Endothelial cell of umbilical vein (primary cell): ENCODE results near the gene KCNMB2. TPM values are rescaled to one million over a fixed set of nuclear protein-coding genes. Genes with fewer than 3 reads are reported as not detected.

Experiments used
- BruUV-seq: library from RNA; stranded (reverse); fragments of 400-500 nt; replicated peaks from 2 replicates; lab custom pipeline; 2021; lab: Mats Ljungman, UMichigan
- CTCF ChIA-PET: fragments of 300-600, 350-600 bp; sonication (Branson Sonifier 250); formaldehyde crosslinking; loops from one replicate; lab custom pipeline; 2021; ENCODE audit warnings: antibody characterized with exemption, inconsistent platforms; lab: Charles Lee
- POLR2A ChIA-PET: fragments of 300-600, 350-600 bp; sonication (Branson Sonifier 250); formaldehyde crosslinking; loops from one replicate; lab custom pipeline; 2021; ENCODE audit warnings: antibody characterized with exemption, inconsistent platforms; lab: Charles Lee
- DNase-seq: peaks from one replicate; pipeline ENCODE4 v3.0.0-alpha.2; 2011; ENCODE audit warnings: low read depth, low spot score
- FAIRE-seq: peaks from 2 replicates; lab custom pipeline; 2011; peaks lifted over from hg19 to GRCh38; lab: Jason Lieb, UNC
- H2AFZ ChIP-seq: 2 replicates; pipeline ENCODE4 v1.6.0; 2012; ENCODE audit warnings: low read depth, low read length, control low read depth, inconsistent platforms
- H3K27ac ChIP-seq: 2 replicates; pipeline ENCODE4 v1.5.1; 2011; ENCODE audit warnings: low read depth, mild to moderate bottlenecking, control low read depth, low read length, moderate library complexity; ENCODE audit not compliant: insufficient read depth
- H3K27me3 ChIP-seq, 2 experiments: 2 replicates each; pipeline versions ENCODE4 v1.6.0 to v1.6.1; 2011; ENCODE audit warnings: low read length in 2 of 2, mixed read lengths in 1 of 2; ENCODE audit not compliant: control insufficient read depth in 2 of 2, insufficient read depth in 2 of 2
- H3K36me3 ChIP-seq, 2 experiments: 2 replicates in 1 of 2; 3 replicates in 1 of 2; pipeline ENCODE4 v1.5.1; 2011; ENCODE audit warnings: low read length in 2 of 2, mild to moderate bottlenecking in 1 of 2, moderate library complexity in 1 of 2; ENCODE audit not compliant: control insufficient read depth in 2 of 2, insufficient read depth in 2 of 2; ENCODE audit errors: extremely low read depth in 1 of 2
- H3K4me1 ChIP-seq: 3 replicates; pipeline ENCODE4 v1.5.1; 2011; ENCODE audit warnings: mild to moderate bottlenecking, low read length; ENCODE audit not compliant: control insufficient read depth, insufficient read depth; ENCODE audit errors: extremely low read depth
- H3K4me2 ChIP-seq: 2 replicates; pipeline ENCODE4 v1.6.1; 2011; ENCODE audit warnings: low read length, control low read depth, mixed read lengths; ENCODE audit not compliant: insufficient read depth
- H3K4me3 ChIP-seq, 3 experiments: fragments of 200-600 bp in 1 of 3; sonication (generic), shearing (Covaris generic) in 1 of 3; replicated peaks in 1 of 3; 2 replicates each; pipeline ENCODE4 v1.5.1; 2011 to 2016; ENCODE audit warnings: control low read depth in 3 of 3, low read length in 3 of 3, mild to moderate bottlenecking in 2 of 3, inconsistent platforms in 1 of 3, low read depth in 1 of 3, moderate library complexity in 1 of 3; ENCODE audit not compliant: insufficient read depth in 1 of 3
- H3K79me2 ChIP-seq: 2 replicates; pipeline ENCODE4 v1.6.0; 2012; ENCODE audit warnings: low read length, inconsistent platforms; ENCODE audit not compliant: control insufficient read depth, insufficient read depth
- H3K9ac ChIP-seq: replicated peaks from 2 replicates; pipeline ENCODE3; 2011; ENCODE audit warnings: low read length, control low read depth; ENCODE audit not compliant: insufficient read depth; ENCODE audit errors: extremely low read depth
- H3K9me1 ChIP-seq: replicated peaks from 3 replicates; pipeline ENCODE4 v1.6.0; 2011; ENCODE audit warnings: mild to moderate bottlenecking, low read length; ENCODE audit not compliant: control insufficient read depth, insufficient read depth; ENCODE audit errors: extremely low read depth
- H3K9me3 ChIP-seq: replicated peaks from 2 replicates; pipeline ENCODE4 v1.5.1; 2012; ENCODE audit warnings: low read length, inconsistent platforms; ENCODE audit not compliant: control insufficient read depth, insufficient read depth
- H4K20me1 ChIP-seq: replicated peaks from 2 replicates; pipeline ENCODE3; 2011; ENCODE audit warnings: mild to moderate bottlenecking, low read length; ENCODE audit not compliant: control insufficient read depth, insufficient read depth; ENCODE audit errors: extremely low read depth
- CTCF ChIP-seq, 2 donors: IDR thresholded peaks; 1 replicate in 1 of 2; 2 replicates in 1 of 2; pipeline ENCODE4 v1.5.1; 2011; ENCODE audit warnings: low read length in 2 of 2, mild to moderate bottlenecking in 2 of 2, moderate library complexity in 2 of 2, control low read depth in 1 of 2, inconsistent platforms in 1 of 2, low read depth in 1 of 2; ENCODE audit not compliant: insufficient read depth in 1 of 2; ENCODE audit errors: extremely low read depth in 1 of 2
- EZH2 ChIP-seq: IDR thresholded peaks from 2 replicates; pipeline ENCODE4 v1.6.1; 2012; ENCODE audit warnings: borderline replicate concordance, low read depth, mild to moderate bottlenecking, moderate library complexity, low read length, inconsistent platforms; ENCODE audit not compliant: severe bottlenecking
- FOS ChIP-seq: IDR thresholded peaks from 2 replicates; pipeline ENCODE4 v1.6.1; 2011; ENCODE audit warnings: mild to moderate bottlenecking, low read length, moderate library complexity, borderline replicate concordance; ENCODE audit not compliant: insufficient read depth
- GATA2 ChIP-seq: IDR thresholded peaks from 2 replicates; pipeline ENCODE4 v1.7.0; 2011; ENCODE audit warnings: low read depth, mild to moderate bottlenecking, moderate library complexity, mixed read lengths, low read length; ENCODE audit not compliant: insufficient read length, insufficient read depth
- MAX ChIP-seq: IDR thresholded peaks from 2 replicates; pipeline ENCODE4 v1.6.1; 2011; ENCODE audit not compliant: insufficient read depth, insufficient read length
- MYC ChIP-seq: IDR thresholded peaks from one replicate; pipeline ENCODE4 v1.6.1; 2011; ENCODE audit warnings: mild to moderate bottlenecking, low read depth, low read length
- POLR2AphosphoS5 ChIP-seq: IDR thresholded peaks from 2 replicates; pipeline ENCODE4 v1.6.1; 2012; ENCODE audit warnings: low read depth, mild to moderate bottlenecking, control low read depth, low read length, moderate library complexity; ENCODE audit not compliant: insufficient read depth
- dilution Hi-C: fragments of 300-500 bp; cut with MboI; formaldehyde crosslinking; loops from one replicate; pipeline ENCODE4 v1.15.0; 2019; ENCODE audit warnings: low sequenced_read_pairs; ENCODE audit not compliant: extremely low pct_ligation_motif_present
- intact Hi-C: fragments of 100-400 bp; cut with micrococcal nuclease; formaldehyde crosslinking; loops from one replicate; pipeline ENCODE4 v1.10.0; 2022
- polyA plus RNA-seq, 4 experiments: library from polyadenylated mRNA; depleted of rRNA in 3 of 4; stranded (reverse) in 3 of 4; unstranded in 1 of 4; fragments of >200 nt; gene quantifications; 2 replicates each; pipeline versions ENCODE4 v1.2.1 to v1.2.3, GENCODE V29; 2011 to 2012; ENCODE audit warnings: missing spikeins in 1 of 4
- total RNA-seq: library from RNA; stranded (reverse); gene quantifications from 2 replicates; pipeline ENCODE4 v1.2.3, GENCODE V29; 2021

Gene KCNMB2
- total and polyA plus RNA-seq, 2 donors (not counting 3 experiments of a cell fraction or from before 2014, with no cell fraction given), result not detected

- no peak for FAIRE-seq
- Histone ChIP-seq H3K27ac (no peak overlapping the region), H3K27me3 (no peaks in the 10 kb centered on the region), H3K4me3 (no peak overlapping the region), H3K9me1 (no peaks in the 10 kb centered on the region), H3K4me2 (no peak overlapping the region), H3K79me2 (no peaks in the 10 kb centered on the region), H3K9ac (no peak overlapping the region), H4K20me1 (no peaks in the 10 kb centered on the region), H3K4me1 (no peaks in the 10 kb centered on the region), H3K36me3 (no peaks in the 10 kb centered on the region), H2AFZ (no peak overlapping the region), H3K9me3 (no peaks in the 10 kb centered on the region)
- no peak for TF ChIP-seq GATA2
- CTCF ChIA-PET, result interaction anchor here (1.1 kb wide), 1 partner anchor 31 kb away, joined by 3 read pairs; no protein-coding TSS in a partner anchor
- DNase-seq, result no peak
- POLR2A ChIA-PET, result no interaction called here
- intact Hi-C loops (no loop called here), dilution Hi-C loops (no loop called here)
- BruUV-seq, result no TSS peak
These were observed 44.5 kb upstream of the KCNMB2 start for GRCh38 chr3:178491751-178492150.

GRCh38 chr3:178492491-178492890, 43.7 kb upstream of the KCNMB2 start:
- no peak overlapping the region for H3K9ac ChIP-seq
- H2AFZ ChIP-seq, result no peak overlapping the region
- H4K20me1 ChIP-seq, result no peaks in the 10 kb centered on the region
- TF ChIP-seq EZH2 (no peak), FOS (no peak), MYC (no peak), GATA2 (no peak), CTCF (IDR thresholded peaks at IDR 0.05; ENCODE audit: extremely low read depth in 1 of 2, insufficient read depth in 1 of 2, low read depth in 1 of 2, low read length in 2 of 2) (no peak), POLR2AphosphoS5 (no peak), MAX (no peak)
- no peak overlapping the region for H3K4me3 ChIP-seq
- DNase-seq, result no peak
- ChIA-PET CTCF (no interaction called here), POLR2A (no interaction called here)
- BruUV-seq, result no TSS peak
- no peak for FAIRE-seq
- H3K4me1 ChIP-seq, result no peaks in the 10 kb centered on the region
- intact Hi-C loops, result no loop called here
- H3K4me2 ChIP-seq, result no peak overlapping the region
- H3K9me1 ChIP-seq, result no peaks in the 10 kb centered on the region
- H3K36me3 ChIP-seq, result no peaks in the 10 kb centered on the region
- H3K79me2 ChIP-seq, result no peaks in the 10 kb centered on the region
- no peak overlapping the region for H3K27ac ChIP-seq
- no peaks in the 10 kb centered on the region for H3K27me3 ChIP-seq
- H3K9me3 ChIP-seq, result no peaks in the 10 kb centered on the region
- dilution Hi-C loops, result no loop called here
